ENCODE data around the gene BRCA1.

- TF ChIP-seq CTCF (IDR thresholded peaks at IDR 0.05) (no peak), POLR2A (IDR thresholded peaks at IDR 0.05) (no peak)
Observed at GRCh38 chr17:43169561-43170139, 44.5 kb upstream of the BRCA1 start.

Data from uterus (tissue), 2 donors.